Left lung (tissue), 14 donors: ENCODE data around the gene ADGRL4. TPM values are rescaled to one million over a fixed set of nuclear protein-coding genes. Genes with fewer than 3 reads are reported as not detected.

ENCODE experiments used
- ATAC-seq: fragments of 200-7000 bp; cut with Tn5 transposase; one replicate; pipeline ENCODE4 v1.9.1; 2020; ENCODE audit warnings: moderate library complexity
- DNase-seq, 4 donors: peaks; one replicate each; pipeline ENCODE4 v3.0.0-alpha.2; 2013 to 2020
- H3K27ac ChIP-seq, 2 donors: fragments of 200-600 bp; sonication (generic) in 1 of 2; one replicate each; pipeline versions ENCODE4 v1.5.0 to v1.8.0; 2020 to 2021
- H3K27me3 ChIP-seq, 2 donors: fragments of 200-600 bp; sonication (generic) in 1 of 2; one replicate each; pipeline versions ENCODE4 v1.5.0 to v1.8.0; 2020 to 2021
- H3K36me3 ChIP-seq, 2 donors: fragments of 200-600 bp; sonication (generic) in 1 of 2; one replicate each; pipeline versions ENCODE4 v1.5.0 to v1.8.0; 2020 to 2021
- H3K4me1 ChIP-seq, 2 donors: fragments of 200-600 bp; one replicate each; pipeline ENCODE4 v1.8.0; 2021
- H3K4me3 ChIP-seq, 2 donors: fragments of 200-600 bp; sonication (generic) in 1 of 2; one replicate each; pipeline versions ENCODE4 v1.5.0 to v1.8.0; 2020 to 2021; ENCODE audit warnings: mild to moderate bottlenecking in 1 of 2
- H3K9me3 ChIP-seq, 2 donors: fragments of 200-600 bp; sonication (generic) in 1 of 2; one replicate each; pipeline versions ENCODE4 v1.5.0 to v1.8.0; 2020 to 2021
- intact Hi-C, 2 donors: fragments of 100-400 bp; cut with DNase I; formaldehyde crosslinking; loops; one replicate each; pipeline versions ENCODE4 v1.11.2 to v1.14.2; 2022
- long read RNA-seq, 12 donors: library from polyadenylated mRNA in 2 of 12; unstranded in 2 of 12; transcript quantifications; one replicate each; pipeline ENCODE4 v2.0.0 and lab custom pipeline, GENCODE V29; 2019 to 2026
- polyA plus RNA-seq, 6 donors: library from polyadenylated mRNA; unstranded; fragments of 120-200 nt; gene quantifications; one replicate each; pipeline ENCODE4 v1.2.1, GENCODE V29; 2013; ENCODE audit not compliant: insufficient read length in 6 of 6
- total RNA-seq, 2 donors: library from RNA; stranded (reverse); fragmentation: NEBNext Ultra II Directional; extraction: Animal tissue kit (Norgen Biotek cat#: 25700); gene quantifications; one replicate each; pipeline ENCODE4 v1.2.1, GENCODE V29; 2021
- TF ChIP-seq, protein P1 (sequence below), 2 donors: fragments of 200-600 bp; sonication (generic) in 1 of 2; IDR thresholded peaks; one replicate each; pipeline versions ENCODE4 v1.5.0 to v1.8.0; 2021; ENCODE audit warnings: antibody characterized with exemption in 2 of 2
- donor health status: DM: no; HTN: yes; CAD: no.
- donor health status: DM: no; HTN: no; CAD: no.

Gene ADGRL4
- total RNA-seq, result 10 to 100 TPM; 11.8 to 20.4 TPM
- 10 to 100 TPM; 12.1 to 17.5 (median 12.7) TPM for polyA plus RNA-seq
- long read RNA-seq, donor 1, partial matches to known transcripts, result 0 of 3 reads
- long read RNA-seq, donor 1, other reads (novel, unspliced or antisense), result 0 of 3 reads
- long read RNA-seq, donor 2, partial matches to known transcripts, result 0 of 2 reads
- long read RNA-seq, donor 2, other reads (novel, unspliced or antisense), result 0 of 2 reads
- long read RNA-seq, donor 3, transcript ADGRL4-201 (15 exons, 3,527 nt), result major isoform, 7 of 7 reads
- long read RNA-seq, donor 3, partial matches to known transcripts, result 0 of 7 reads
- long read RNA-seq, donor 3, other reads (novel, unspliced or antisense), result 0 of 7 reads
- long read RNA-seq, donor 4, partial matches to known transcripts, result 4 of 5 reads
- long read RNA-seq, donor 4, other reads (novel, unspliced or antisense), result 0 of 5 reads
- long read RNA-seq, donor 5, transcript ADGRL4-201 (15 exons, 3,527 nt), result major isoform, 5 of 5 reads
- long read RNA-seq, donor 5, partial matches to known transcripts, result 0 of 5 reads
- long read RNA-seq, donor 5, other reads (novel, unspliced or antisense), result 0 of 5 reads
- long read RNA-seq, donor 6, transcript ADGRL4-201 (15 exons, 3,527 nt), result major isoform, 6 of 6 reads
- long read RNA-seq, donor 6, partial matches to known transcripts, result 0 of 6 reads
- long read RNA-seq, donor 6, other reads (novel, unspliced or antisense), result 0 of 6 reads
- long read RNA-seq, donor 7, result 0 reads
- long read RNA-seq, donor 8, result 0 reads
- long read RNA-seq, donor 9, result 0 reads
- long read RNA-seq, donor 10, partial matches to known transcripts, result 0 of 1 reads
- long read RNA-seq, donor 10, other reads (novel, unspliced or antisense), result 0 of 1 reads
- long read RNA-seq, donor 11, partial matches to known transcripts, result 0 of 1 reads
- long read RNA-seq, donor 11, other reads (novel, unspliced or antisense), result 0 of 1 reads
- long read RNA-seq, donor 12, partial matches to known transcripts, result 0 of 3 reads
- long read RNA-seq, donor 12, other reads (novel, unspliced or antisense), result 0 of 3 reads

DNA sequence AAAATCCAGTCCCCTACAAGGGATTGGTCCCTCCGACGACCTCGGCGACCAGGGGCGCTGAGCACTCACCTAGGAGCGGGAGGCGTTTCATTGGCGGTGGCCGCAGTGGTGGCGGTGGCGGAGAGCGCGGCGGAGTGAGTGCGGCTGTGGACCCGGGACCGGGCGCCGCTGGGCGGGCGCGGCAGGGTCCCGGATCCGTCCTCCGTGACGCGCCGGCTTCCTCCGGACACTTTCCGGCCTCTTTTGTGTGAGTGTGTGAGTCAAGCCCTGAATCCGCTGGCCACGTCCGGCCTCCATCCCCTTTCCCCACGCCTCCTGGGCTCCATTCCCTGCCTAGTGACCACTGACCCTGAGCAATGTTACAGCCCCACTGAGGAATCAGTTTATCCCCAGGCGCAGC lies at the start of gene ADGRL4:
Gene ADGRL4 (minus strand): TSS at position 167 of the 400 bp plus-strand sequence. CDS start 76 bp downstream, at position 91.
- no peaks in the 10 kb centered on the region for H3K36me3 ChIP-seq
- H3K4me3 ChIP-seq, result peak within 1 kb of the TSS in 1 of 2 donors; percentile 43
- intact Hi-C loops, result no loop called here
- H3K27me3 ChIP-seq, result peaks cover 0 to 7% of the 10 kb centered on the region in 2 donors
- H3K27ac ChIP-seq, result peak within 1 kb of the TSS; percentile 65 to 72
- H3K9me3 ChIP-seq, result no peaks in the 10 kb centered on the region
- DNase-seq, result peak in 3 of 4 donors; percentile 3 to 74 (median 42)
- TF ChIP-seq, protein P1, sequence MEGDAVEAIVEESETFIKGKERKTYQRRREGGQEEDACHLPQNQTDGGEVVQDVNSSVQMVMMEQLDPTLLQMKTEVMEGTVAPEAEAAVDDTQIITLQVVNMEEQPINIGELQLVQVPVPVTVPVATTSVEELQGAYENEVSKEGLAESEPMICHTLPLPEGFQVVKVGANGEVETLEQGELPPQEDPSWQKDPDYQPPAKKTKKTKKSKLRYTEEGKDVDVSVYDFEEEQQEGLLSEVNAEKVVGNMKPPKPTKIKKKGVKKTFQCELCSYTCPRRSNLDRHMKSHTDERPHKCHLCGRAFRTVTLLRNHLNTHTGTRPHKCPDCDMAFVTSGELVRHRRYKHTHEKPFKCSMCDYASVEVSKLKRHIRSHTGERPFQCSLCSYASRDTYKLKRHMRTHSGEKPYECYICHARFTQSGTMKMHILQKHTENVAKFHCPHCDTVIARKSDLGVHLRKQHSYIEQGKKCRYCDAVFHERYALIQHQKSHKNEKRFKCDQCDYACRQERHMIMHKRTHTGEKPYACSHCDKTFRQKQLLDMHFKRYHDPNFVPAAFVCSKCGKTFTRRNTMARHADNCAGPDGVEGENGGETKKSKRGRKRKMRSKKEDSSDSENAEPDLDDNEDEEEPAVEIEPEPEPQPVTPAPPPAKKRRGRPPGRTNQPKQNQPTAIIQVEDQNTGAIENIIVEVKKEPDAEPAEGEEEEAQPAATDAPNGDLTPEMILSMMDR (IDR thresholded peaks at IDR 0.05), result no peak
- no peaks in the 10 kb centered on the region for H3K4me1 ChIP-seq
- ATAC-seq, result peak; percentile 73

DNA sequence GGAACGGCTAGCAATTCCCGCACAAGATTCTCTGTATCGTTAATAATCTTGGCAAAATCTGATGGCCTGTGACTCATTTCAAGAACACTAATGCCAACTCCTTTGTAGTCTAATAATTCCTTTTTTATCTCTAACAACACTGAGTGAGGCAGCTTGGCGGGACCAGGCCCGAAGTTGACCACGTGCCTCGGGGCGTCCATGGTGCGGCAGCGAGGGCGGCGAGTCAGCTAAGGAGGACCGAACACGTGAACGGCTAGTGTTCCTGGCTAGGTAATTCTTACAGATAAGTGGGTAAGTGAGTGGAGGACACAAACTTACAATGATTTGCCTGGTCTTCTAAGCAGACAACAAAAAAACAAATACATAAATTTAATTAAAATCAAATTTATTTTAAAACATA lies 49.3 kb upstream of the ADGRL4 start:
- Histone ChIP-seq H3K4me1 (no peaks in the 10 kb centered on the region), H3K9me3 (peaks cover 0 to 17% of the 10 kb centered on the region in 2 donors), H3K4me3 (no peak overlapping the region), H3K36me3 (no peaks in the 10 kb centered on the region), H3K27me3 (no peaks in the 10 kb centered on the region), H3K27ac (no peak overlapping the region)
- no peak for ATAC-seq
- intact Hi-C loops, result no loop called here
- TF ChIP-seq, protein P1 (IDR thresholded peaks at IDR 0.05), result no peak
- peak in 1 of 4 donors; percentile 61 for DNase-seq

DNA sequence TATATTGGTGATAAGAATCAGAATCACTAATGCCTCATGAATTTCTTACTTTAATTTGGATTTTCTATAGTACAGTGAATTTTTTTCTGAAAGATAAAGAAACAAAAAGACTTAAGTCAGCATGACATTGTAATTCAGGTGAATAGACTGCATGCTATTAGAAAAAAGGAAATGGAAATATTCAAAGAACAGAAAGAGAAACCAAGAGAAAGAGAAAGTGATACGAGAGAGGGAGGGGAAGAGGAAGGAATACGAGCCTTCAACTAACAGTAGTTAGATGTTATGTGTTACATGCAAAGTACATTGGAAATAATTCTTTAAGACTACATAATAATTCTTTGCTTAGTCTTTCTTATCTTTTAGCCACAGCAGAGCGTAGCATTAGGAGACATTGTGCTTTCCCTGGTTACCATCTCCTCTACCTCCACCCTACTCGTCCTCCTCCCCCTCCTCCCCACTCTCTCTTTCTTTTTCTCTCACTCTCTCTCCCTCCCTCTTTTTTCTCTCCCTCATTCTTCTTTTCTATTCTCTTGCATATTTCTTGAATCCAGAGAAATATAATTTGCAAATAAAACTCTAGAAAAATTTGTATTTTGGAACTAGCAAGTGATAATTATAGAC lies 46.4 kb upstream of the ADGRL4 start:
- Histone ChIP-seq H3K4me3 (peak overlapping the region in 1 of 2 donors; percentile 26), H3K4me1 (no peaks in the 10 kb centered on the region), H3K9me3 (peaks cover 0 to 12% of the 10 kb centered on the region in 2 donors), H3K27me3 (no peaks in the 10 kb centered on the region), H3K27ac (no peak overlapping the region), H3K36me3 (no peaks in the 10 kb centered on the region)
- DNase-seq (no peak), ATAC-seq (no peak)
- intact Hi-C loops, result no loop called here
- TF ChIP-seq, protein P1 (IDR thresholded peaks at IDR 0.05), result no peak

DNA sequence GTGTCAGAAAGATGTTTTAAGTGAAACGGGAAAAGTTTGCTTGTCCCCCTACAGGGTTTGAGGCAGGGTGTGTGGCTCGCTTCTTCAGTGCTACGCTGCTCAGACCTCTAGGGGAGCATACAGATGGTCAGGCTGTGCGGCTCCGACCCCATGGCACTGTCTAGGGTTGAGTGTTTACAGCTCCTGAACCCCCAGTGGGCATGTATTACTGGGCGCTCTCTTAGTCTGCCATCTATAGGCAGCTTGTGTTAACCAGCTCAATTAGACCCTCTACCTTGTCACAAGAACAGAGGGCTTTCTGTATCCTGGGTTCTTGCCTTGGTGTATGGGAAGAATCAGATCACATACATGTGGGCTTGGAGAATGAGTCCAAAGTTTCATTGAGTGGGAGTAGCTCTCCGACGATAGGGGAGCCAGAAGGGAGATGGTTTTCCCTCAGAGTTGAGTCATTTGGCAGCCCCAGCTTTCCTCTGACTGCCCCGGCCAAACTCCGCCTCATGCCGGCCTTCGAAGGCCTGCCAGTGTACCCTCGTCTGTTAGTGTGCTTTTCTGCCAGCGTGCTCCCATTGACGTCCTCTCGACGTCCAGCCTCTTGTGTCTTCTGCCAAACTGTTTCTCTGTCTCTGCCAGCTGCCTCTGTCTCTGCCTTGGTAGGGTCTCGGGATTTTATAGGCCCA lies 38.6 kb upstream of the ADGRL4 start:
- TF ChIP-seq, protein P1 (IDR thresholded peaks at IDR 0.05), result no peak

More for the DNA sequence above, 38.6 kb upstream of the ADGRL4 start:
- ATAC-seq (no peak), DNase-seq (peak in 1 of 4 donors; percentile 46)
- H3K27ac ChIP-seq, result no peak overlapping the region
- H3K4me3 ChIP-seq, result no peak overlapping the region
- H3K27me3 ChIP-seq, result no peaks in the 10 kb centered on the region
- H3K36me3 ChIP-seq, result no peaks in the 10 kb centered on the region
- intact Hi-C loops, result no loop called here
- no peaks in the 10 kb centered on the region for H3K4me1 ChIP-seq
- H3K9me3 ChIP-seq, result no peaks in the 10 kb centered on the region
